H1 (cell line): ENCODE data around the gene RADIL. TPM values are rescaled to one million over a fixed set of nuclear protein-coding genes. Genes with fewer than 3 reads are reported as not detected.

Source experiments
- NANOG ChIP-seq: IDR thresholded peaks from 2 replicates; pipeline ENCODE4 v1.6.1; 2011; ENCODE audit warnings: low read length, low read depth, mild to moderate bottlenecking, inconsistent platforms; ENCODE audit not compliant: insufficient read depth, poor library complexity, severe bottlenecking
- polyA plus RNA-seq, 7 experiments: library from polyadenylated mRNA; depleted of rRNA in 3 of 7; stranded (reverse) in 5 of 7; unstranded in 2 of 7; fragments of >200 nt in 5 of 7; fragments of 200-250 nt in 2 of 7; gene quantifications; 1 replicate in 5 of 7; 2 replicates in 1 of 7; 4 replicates in 1 of 7; pipeline versions ENCODE4 v1.2.1 to v1.2.3, GENCODE V29; 2011 to 2013; ENCODE audit warnings: missing spikeins in 2 of 7, mixed read lengths in 2 of 7
- total RNA-seq: library from RNA; stranded (reverse); fragmentation: NEBNext Ultra II Directional; extraction: Animal tissue kit (Norgen Biotek cat#: 25700); gene quantifications from 2 replicates; pipeline ENCODE4 v1.2.1, GENCODE V29; 2021
- TF ChIP-seq, protein P1 (sequence below), 3 experiments: IDR thresholded peaks; 1 replicate in 2 of 3; 2 replicates in 1 of 3; pipeline versions ENCODE4 v1.5.1 to v1.6.1; 2011; ENCODE audit warnings: low read length in 3 of 3, mild to moderate bottlenecking in 3 of 3, inconsistent platforms in 2 of 3, low read depth in 1 of 3, moderate library complexity in 1 of 3; ENCODE audit not compliant: insufficient read depth in 1 of 3; ENCODE audit errors: control extremely low read depth in 1 of 3

The RADIL gene
- total and polyA plus RNA-seq, 2 of the 8 experiments (the other 6 are each of a cell fraction or from before 2014, with no cell fraction given) = 5.0 to 5.4 TPM

DNA sequence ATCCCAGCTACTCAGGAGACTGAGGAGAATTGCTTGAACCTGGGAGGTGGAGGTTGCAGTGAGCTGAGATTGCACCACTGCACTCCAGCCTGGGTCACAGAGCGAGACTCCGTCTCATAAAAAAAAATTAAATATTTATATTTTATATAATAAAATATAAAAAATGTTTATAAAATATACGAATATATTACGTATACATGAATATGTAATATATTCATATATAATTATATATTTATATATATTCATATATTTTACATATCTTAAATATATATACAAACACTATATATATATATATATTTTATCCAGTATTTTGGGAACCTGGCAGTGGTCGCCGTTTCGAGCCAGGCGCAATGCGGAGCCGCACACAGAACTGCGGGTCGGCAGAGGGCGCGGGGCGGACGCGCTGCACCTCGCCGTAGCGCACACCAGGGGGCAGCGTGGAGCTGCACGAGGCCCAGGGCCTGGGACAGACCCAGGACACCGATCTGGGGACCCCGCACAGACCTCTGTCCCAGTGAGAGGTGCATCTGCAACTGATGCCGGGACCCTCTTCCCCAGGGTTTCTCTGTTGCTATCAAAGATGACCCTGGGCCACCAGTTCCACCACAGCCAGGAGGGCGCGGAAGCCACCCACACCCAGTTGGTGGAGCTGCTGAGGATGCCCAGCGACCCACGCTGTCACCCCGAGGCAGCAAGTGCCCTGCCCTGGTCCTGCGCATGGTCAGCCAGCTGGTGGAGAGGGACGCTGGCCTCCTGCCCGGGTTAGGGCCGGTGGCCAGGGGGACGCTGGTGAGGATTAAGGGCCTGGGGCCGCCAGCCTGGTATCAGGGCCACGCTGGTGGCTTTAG is 85.4 kb downstream of the RADIL start (continued):
- TF ChIP-seq, protein P1, sequence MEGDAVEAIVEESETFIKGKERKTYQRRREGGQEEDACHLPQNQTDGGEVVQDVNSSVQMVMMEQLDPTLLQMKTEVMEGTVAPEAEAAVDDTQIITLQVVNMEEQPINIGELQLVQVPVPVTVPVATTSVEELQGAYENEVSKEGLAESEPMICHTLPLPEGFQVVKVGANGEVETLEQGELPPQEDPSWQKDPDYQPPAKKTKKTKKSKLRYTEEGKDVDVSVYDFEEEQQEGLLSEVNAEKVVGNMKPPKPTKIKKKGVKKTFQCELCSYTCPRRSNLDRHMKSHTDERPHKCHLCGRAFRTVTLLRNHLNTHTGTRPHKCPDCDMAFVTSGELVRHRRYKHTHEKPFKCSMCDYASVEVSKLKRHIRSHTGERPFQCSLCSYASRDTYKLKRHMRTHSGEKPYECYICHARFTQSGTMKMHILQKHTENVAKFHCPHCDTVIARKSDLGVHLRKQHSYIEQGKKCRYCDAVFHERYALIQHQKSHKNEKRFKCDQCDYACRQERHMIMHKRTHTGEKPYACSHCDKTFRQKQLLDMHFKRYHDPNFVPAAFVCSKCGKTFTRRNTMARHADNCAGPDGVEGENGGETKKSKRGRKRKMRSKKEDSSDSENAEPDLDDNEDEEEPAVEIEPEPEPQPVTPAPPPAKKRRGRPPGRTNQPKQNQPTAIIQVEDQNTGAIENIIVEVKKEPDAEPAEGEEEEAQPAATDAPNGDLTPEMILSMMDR (IDR thresholded peaks at IDR 0.05; ENCODE audit: control extremely low read depth in 1 of 3, insufficient read depth in 1 of 3, low read depth in 1 of 3, low read length in 3 of 3) = peak; percentile 89 to 99 (median 99)
- TF ChIP-seq NANOG = no peak
- TF ChIP-seq, all 59 proteins: peak for 7
